Skeletal muscle satellite cell (primary cell): ENCODE measurements around the gene GPR146.

Experiments used
- H3K27me3 ChIP-seq: 2 replicates; pipeline ENCODE4 v1.7.0; 2013; ENCODE audit warnings: low read length; ENCODE audit not compliant: control insufficient read depth, insufficient read depth
- H3K36me3 ChIP-seq: 2 replicates; pipeline ENCODE4 v1.7.0; 2013; ENCODE audit warnings: mild to moderate bottlenecking, control low read depth, low read length; ENCODE audit not compliant: insufficient read depth
- H3K4me1 ChIP-seq: 2 replicates; pipeline ENCODE4 v1.7.0; 2013; ENCODE audit warnings: low read length; ENCODE audit not compliant: control insufficient read depth, insufficient read depth
- H3K4me2 ChIP-seq: 2 replicates; pipeline ENCODE4 v1.7.0; 2013; ENCODE audit warnings: mild to moderate bottlenecking, low read length
- H3K4me3 ChIP-seq: 2 replicates; pipeline ENCODE4 v1.7.0; 2013; ENCODE audit warnings: low read length
- H3K9ac ChIP-seq: 2 replicates; pipeline ENCODE4 v1.7.0; 2013; ENCODE audit warnings: mild to moderate bottlenecking, low read depth, low read length, moderate library complexity
- H3K9me3 ChIP-seq: replicated peaks from 2 replicates; pipeline ENCODE4 v1.7.0; 2013; ENCODE audit warnings: mild to moderate bottlenecking, control low read depth, low read length

The GPR146 gene

GRCh38 chr7:1041551-1042491 is 2.5 kb upstream of the GPR146 start:
- Histone ChIP-seq H3K9ac (no peak overlapping the region), H3K9me3 (no peaks in the 10 kb centered on the region), H3K4me3 (no peak overlapping the region), H3K4me2 (peak overlapping the region; percentile 8), H3K36me3 (no peaks in the 10 kb centered on the region), H3K27me3 (no peaks in the 10 kb centered on the region), H3K4me1 (peaks cover 41% of the 10 kb centered on the region)

DNA sequence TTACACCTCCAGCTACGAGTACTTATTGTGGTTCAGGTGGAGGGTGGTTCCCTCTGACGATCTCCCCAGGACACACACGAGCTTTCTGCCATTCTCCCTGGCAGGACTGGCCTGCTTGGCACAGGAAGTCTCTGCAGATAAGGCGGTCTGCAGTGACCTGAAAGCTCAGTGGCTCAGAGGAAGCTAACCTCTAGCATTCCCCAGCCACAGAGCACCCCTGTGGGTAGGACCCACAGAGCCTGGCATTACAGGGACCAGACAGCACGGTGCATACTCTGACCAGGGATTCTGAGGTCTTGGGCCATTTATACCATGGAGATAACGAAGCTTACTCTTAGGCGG is 1.9 kb upstream of the GPR146 start:
- Histone ChIP-seq H3K4me2 (no peak overlapping the region), H3K9ac (no peak overlapping the region)

DNA sequence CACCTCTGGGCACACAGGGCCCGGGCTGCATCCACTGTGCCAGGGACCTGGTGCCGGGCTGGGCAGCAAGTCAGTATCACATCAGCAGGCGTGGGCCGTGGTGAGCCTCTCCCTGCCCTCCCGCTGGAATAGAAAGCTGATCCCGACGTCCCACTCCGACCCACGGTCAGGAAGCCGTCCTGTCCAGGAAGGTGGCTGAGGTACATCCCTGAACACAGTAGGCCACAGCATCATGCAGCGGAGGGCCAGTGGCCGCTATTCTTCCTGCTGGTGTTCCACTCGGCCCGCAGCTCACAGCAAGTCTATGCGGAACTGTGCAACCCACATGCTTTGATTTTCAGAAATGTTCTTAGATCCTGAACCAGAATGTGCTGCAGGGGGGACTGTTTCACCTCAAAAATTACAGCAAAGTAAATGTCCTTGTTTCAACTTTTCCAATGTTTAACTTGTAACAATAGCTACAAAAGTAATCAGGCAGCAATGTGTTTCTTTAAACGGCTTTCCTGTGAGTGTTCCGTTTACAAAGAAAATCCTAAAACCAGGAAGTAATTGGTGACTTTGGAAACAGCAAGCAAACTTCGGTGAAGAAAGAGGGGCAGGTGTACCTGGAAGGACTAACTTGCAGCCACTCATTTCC is 676 bp upstream of the GPR146 start:
- Histone ChIP-seq H3K9ac (peak overlapping the region; percentile 48), H3K4me1 (peaks cover 41% of the 10 kb centered on the region), H3K36me3 (no peaks in the 10 kb centered on the region), H3K9me3 (no peaks in the 10 kb centered on the region), H3K4me2 (peak overlapping the region; percentile 100), H3K27me3 (no peaks in the 10 kb centered on the region), H3K4me3 (peak overlapping the region; percentile 65)

More for the DNA sequence above, 1.9 kb upstream of the GPR146 start:
- Histone ChIP-seq H3K36me3 (no peaks in the 10 kb centered on the region), H3K4me3 (no peak overlapping the region), H3K4me1 (peaks cover 41% of the 10 kb centered on the region), H3K27me3 (no peaks in the 10 kb centered on the region), H3K9me3 (no peaks in the 10 kb centered on the region)

- no peaks in the 10 kb centered on the region for H3K27me3 ChIP-seq
- no peaks in the 10 kb centered on the region for H3K36me3 ChIP-seq
- H3K4me1 ChIP-seq = peaks cover 39% of the 10 kb centered on the region
- H3K9ac ChIP-seq = peak overlapping the region; percentile 84
- peak overlapping the region; percentile 100 for H3K4me2 ChIP-seq
- peak overlapping the region; percentile 86 for H3K4me3 ChIP-seq
- H3K9me3 ChIP-seq = no peaks in the 10 kb centered on the region
Measured at GRCh38 chr7:1045069-1046063, 1.0 kb downstream of the GPR146 start.

DNA sequence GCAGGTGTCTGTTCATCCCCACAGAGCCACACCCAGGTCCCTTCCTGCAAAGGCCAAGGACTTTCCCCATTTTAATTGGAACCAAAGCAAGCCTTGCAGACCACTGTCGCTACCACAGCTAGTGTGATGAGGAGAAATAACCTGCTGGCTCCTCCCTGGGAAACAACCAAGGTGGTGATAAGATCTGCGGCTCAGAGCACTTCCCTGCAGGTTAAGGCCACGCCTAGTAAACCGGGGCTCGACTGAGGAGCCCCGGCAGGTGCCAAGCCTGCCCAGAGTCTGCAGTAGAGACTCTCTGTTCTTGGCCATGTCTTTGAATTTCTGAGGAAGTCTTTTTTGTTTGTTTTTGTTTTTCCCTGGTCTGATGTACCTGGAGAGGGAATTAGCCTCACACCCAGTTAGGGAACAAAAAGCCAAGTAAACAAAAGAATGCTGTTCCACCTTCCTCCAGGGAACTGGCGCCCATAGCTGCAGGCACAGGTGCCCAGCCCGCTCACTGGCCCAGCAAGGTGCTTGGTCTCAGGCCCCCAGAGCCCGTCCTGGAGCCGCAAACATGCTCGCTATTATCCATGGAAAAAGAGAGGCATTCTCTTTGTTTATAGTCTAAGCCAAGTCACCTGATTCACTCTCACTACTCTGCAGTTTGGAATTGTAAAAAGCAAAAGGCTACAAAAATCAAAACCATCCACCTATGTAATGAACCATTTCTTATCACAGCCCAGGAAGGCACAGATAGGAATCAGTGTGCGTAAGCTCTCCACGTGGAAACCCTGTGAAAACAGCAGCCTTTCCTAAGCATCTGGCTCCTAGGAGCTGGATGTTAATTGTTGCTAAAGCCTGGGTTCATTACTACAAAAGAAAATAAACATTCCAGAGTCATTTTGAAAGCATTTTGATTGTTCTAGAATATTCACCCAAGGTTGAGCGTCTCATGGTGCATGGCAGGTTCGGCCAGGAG is 2.7 kb downstream of the GPR146 start:
- Histone ChIP-seq H3K4me2 (no peak overlapping the region), H3K36me3 (no peaks in the 10 kb centered on the region), H3K4me3 (no peak overlapping the region), H3K9me3 (no peaks in the 10 kb centered on the region), H3K27me3 (no peaks in the 10 kb centered on the region), H3K9ac (no peak overlapping the region), H3K4me1 (peaks cover 22% of the 10 kb centered on the region)

DNA sequence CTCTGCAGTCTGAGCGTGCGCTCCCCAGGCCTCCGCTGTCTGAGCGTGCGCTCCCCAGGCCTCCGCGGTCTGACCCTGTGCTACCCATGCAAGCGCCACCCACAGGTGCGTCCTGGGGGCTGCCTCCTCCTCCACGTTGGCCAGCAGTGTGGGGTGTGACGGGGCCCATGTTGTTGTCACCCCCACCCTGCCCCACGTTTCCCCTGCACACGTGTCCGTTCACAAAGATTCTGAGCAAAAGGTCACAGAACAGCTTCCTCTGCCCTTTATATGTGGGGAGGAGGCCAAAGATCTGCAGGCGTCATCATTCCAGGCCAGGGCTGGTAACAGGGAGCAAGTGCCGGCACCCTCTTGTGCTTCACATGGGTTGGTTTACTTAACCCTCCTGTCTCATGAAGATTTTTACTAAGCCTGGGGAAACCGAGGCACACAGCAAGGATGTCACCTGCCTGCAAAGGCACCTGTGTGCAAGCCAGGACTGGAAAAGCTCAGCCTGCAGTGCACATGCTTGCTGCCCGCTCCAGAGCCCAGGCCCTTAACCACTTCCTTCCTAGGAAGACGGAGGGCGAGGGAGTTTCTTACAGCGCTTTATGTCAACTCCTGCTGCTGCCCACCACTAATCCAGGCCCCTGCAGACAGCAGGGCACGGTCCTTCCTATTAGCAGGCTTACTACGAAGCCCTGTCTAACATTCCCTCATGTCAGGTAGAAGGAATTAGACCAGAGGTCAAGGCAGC is 4.8 kb downstream of the GPR146 start:
- Histone ChIP-seq H3K9me3 (no peaks in the 10 kb centered on the region), H3K36me3 (no peaks in the 10 kb centered on the region), H3K27me3 (no peaks in the 10 kb centered on the region), H3K4me2 (no peak overlapping the region), H3K4me3 (no peak overlapping the region), H3K4me1 (peaks cover 8% of the 10 kb centered on the region), H3K9ac (no peak overlapping the region)

GRCh38 chr7:1049801-1050200 is 5.5 kb downstream of the GPR146 start:
- Histone ChIP-seq H3K4me1 (peaks cover 5% of the 10 kb centered on the region), H3K4me3 (no peak overlapping the region), H3K27me3 (no peaks in the 10 kb centered on the region), H3K36me3 (no peaks in the 10 kb centered on the region), H3K9ac (no peak overlapping the region), H3K9me3 (no peaks in the 10 kb centered on the region), H3K4me2 (no peak overlapping the region)

DNA sequence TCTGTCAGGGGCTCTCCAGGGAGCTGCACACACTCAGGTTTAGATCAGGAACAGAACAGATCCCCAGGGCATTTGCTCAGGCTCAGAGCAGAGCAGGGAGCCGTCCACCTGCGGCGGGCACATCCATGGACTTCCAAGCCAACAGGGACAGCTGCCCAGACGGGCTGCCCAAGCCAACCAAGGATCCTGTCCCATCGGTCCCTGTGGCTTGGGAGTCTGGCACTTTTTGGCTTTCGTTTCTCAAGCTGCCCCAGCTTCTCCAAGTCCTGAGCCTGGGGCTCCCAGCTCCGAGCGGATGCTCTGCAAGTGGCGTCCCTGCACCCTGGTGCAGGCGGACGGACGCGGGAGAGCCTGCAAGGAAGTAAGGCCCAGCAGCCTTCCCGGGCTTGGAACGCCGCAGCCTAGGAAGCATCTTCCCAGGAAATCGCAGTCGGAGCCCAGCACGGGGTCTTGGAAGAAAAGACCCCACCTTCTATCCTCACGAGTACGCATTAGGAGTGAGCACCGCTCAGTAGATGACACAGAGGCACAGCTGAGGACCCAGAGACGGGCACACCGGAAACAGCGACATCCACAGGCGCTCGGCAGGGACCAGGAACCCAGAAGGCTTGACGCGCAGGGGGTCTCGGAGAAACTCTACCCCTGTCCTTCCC is 6.0 kb downstream of the GPR146 start:
- H3K36me3 ChIP-seq = no peaks in the 10 kb centered on the region
- no peaks in the 10 kb centered on the region for H3K9me3 ChIP-seq
- H3K4me3 ChIP-seq = no peak overlapping the region
- H3K4me2 ChIP-seq = no peak overlapping the region
- H3K9ac ChIP-seq = no peak overlapping the region
- no peaks in the 10 kb centered on the region for H3K4me1 ChIP-seq
- H3K27me3 ChIP-seq = no peaks in the 10 kb centered on the region

GRCh38 chr7:1050956-1051690 is 6.8 kb downstream of the GPR146 start:
- Histone ChIP-seq H3K36me3 (no peaks in the 10 kb centered on the region), H3K4me2 (no peak overlapping the region), H3K9me3 (no peaks in the 10 kb centered on the region), H3K4me3 (no peak overlapping the region), H3K9ac (no peak overlapping the region), H3K27me3 (no peaks in the 10 kb centered on the region), H3K4me1 (peaks cover 2% of the 10 kb centered on the region)
